ENCODE measurements around the gene CEND1.

Gene CEND1

DNA sequence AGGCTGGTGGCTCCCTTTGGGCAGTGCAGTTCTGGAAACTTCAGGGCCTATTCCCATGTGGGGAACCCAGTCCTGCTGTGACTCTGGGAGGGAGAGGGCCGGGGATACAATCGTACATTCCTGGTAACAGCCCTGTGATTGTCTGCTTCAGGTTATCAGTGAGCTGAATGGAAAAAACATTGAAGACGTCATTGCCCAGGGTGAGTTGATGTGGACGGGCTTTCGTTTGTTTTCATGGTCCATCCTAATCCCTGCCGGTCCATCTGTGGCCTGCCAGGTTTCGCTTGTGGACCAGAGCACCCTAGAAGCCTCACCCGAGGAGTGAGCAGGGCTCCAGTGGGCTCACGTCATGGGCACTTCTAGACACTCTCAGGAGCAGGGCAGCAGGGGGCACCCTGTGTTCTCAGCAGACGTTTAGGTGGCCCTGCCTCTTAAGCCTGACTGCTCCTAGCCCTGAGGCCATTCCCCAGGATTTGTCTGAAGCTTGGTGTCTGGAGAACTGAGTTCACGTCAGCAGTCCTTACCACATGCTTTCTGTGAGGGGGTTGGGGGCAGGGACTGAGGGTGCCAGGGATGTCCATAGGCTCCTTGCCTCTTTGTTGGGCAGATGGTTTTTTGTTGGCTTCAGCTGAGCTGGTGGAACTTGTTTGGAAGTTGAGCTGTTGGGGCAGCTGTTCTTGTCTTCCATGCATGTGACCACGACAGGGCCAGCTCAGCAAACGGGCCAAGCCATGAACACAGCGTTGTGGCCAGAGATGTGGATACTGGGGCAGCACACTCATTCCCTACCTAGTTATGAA is 21.8 kb upstream of the CEND1 start:
- peak; percentile 23 for DNase-seq

GRCh38 chr11:810040-810567 is 20.2 kb upstream of the CEND1 start:
- DNase-seq, result no peak

GRCh38 chr11:809287-810039 is 19.6 kb upstream of the CEND1 start, which contains the start of gene RPLP2:
RPLP2 (plus strand) TSS chr11:809967; CDS start chr11:810235, 268 bp downstream.
- peak; percentile 99 for DNase-seq

- peak; percentile 77 for DNase-seq
These were observed 18.8 kb upstream of the CEND1 start for GRCh38 chr11:808427-809286.

DNA sequence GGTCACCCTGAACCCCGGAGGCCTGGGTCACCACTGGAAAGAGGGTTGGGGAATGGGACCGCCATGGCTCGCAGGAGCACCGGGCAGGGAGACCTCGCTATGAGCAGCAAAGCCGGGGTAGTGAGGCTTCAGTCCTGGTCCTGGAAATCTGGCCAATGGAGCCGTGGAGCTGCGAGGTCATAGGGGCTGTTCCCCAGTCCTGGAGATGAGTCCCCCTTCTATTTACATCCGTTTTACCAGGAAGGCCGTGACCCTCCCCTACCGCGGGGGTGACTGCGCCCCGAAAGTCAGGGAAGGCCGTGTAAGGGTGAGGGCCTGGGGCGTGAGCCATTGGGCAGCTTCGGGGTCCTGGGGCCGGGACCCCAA is 14.7 kb upstream of the CEND1 start:
- DNase-seq, result peak; percentile 10

DNA sequence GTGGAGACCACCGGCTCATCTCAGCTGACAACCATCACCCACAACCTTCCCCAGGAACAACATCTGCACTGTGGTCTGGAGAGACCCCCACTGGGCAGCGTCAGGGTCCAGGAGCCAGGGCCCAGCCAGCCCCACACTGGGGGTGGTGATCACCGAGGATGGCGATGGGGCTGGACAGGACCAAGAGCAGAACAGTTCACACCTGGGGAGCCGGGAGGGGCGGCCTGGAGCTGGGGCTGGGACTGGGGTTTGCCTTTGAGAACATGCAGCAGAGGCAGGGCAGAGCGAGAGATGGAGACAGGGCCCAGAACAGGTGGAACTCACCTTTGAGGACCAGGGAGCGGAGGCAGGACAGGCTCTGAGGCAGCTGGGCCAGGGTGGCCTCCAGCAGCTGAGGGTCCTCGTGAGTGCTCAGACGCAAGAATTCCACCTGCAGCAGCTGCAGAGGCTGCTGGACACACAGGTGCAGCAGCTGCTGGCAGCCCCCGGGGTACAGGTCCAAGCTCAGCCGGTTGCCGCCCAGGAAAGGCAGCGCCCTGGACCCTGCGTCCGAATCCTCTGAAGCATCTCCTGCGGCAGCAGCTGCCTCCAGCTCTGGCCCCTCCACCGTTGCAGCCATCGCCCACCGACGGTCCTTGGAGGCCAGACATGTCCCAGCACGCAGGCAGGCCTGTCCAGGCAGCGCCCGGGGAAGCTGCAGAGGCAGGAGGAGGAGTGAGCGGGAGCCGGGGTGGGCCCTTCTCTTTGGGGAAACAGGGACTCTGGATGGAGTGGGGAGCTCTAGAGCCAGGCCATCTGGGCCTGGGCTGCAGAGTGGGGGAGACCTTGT is 14.1 kb upstream of the CEND1 start:
- DNase-seq, result no peak

GRCh38 chr11:803467-803742 is 13.5 kb upstream of the CEND1 start:
- no peak for DNase-seq

- no peak for DNase-seq
These were observed 13.0 kb upstream of the CEND1 start for GRCh38 chr11:802693-803466.

DNA sequence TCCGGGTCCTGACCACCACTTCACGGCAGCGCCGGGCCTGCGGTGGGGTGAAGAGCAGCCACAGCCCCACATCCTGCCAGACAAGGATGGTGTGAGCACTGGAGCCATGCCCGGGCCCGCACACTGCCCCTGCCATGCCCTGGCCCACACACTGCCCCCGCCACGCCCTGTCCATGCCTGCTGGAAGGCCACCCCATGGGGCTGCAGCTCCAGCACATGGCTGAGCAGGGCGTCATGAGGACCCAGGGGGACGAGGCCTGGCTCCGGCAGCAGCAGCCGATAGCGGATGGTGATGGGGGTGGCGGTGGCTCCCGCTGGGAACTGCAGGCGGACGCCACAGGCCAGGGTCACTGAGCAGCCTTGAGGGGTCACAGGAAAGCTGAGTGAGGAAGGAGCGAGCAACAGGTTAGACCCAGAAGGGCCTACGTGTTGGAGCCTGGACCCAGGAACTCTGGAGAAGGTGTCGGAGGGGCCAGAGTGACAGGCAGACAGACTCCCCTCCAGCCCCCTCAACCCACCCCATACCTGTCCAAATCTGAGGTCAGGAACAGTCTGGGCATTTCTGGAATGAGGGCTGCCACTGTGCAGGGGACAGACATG is 12.2 kb upstream of the CEND1 start:
- no peak for DNase-seq

DNA sequence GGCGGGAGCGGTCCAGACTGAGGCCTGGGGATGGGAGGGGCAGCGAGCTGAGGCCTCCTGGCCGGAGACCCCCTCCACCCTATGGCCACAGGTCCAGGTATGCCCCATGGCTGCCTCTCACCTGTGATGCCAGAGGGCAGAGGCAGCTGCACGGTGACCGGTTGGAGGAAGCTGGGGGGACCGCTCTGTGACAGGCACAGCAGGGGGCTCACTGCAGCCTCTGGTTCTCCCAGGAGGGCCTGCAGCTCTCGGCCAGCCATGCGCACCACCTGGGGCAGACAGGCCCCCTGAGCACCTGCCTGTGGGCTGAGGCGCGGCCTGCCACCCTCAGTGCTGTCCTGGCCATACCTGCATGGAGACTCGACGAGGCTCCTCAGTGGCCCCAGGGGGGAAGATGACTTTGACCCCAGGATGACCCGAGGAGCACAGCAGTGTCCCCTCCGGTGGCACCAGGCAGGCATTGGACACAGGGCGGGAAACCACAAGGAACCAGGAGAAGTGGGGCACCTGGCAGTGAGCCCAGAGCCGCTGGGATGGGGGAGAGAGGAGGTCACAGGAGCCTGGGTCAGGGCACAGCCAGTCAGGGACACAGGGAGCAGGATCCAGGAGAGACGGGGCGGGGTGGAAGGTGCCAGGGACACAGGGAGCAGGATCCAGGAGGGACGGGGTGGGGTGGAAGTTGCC is 11.3 kb upstream of the CEND1 start:
- DNase-seq, result no peak

DNA sequence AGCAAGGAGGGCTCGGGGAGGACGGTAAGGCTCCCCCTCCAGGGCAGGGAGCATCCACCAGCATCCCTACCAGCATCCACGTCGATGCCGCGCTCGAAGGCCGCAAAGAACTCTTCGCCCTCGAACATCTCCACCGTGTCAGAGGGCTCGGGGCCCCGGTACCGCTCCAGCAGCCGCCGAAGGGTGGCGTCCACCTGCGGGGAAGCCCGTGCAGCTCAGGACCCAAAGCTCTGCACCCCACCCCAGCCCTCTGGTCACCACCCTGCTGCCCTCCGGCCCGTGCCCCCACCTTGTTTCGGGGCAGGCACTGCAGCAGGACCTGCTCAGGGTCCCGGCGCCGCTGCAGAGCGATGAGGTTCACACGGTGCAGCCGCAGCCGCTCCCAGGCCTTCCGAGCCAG is 10.6 kb upstream of the CEND1 start:
- no peak for DNase-seq

DNA sequence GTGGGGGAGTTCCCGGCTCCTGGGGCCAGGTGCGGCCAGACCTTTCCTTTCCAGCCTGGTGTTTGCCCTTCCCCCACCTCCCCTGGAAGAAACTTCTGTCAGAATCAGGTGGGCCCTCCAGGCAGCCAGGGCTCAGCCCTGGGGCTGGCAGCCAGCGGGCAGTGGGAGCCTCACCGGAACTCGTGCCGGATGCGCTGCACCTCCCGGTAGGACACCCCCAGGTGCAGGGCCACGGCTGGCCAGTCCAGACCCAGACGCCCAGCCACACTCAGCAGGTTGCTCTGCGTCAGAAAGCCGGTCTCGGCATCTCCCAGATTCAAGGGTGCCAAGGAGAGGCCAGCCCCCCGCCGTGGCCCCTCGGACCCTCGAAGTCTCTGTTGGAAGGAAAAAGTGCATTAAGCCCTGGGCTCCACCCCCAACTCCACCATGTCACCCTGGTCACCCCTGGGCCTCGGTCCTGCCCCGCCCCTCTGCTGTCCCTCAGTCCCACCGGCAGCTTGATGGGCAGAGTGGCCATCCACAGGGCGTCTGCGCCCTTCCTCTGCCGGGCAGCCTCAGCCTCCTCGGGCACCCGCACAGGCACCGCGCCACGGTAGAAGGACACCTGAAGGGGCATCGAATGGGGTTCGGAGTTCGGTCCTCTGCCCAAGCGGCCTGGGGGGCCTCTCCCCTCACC is 9.9 kb upstream of the CEND1 start:
- no peak for DNase-seq

GRCh38 chr11:798093-798713 is 8.3 kb upstream of the CEND1 start, which contains the start of gene SLC25A22:
SLC25A22 (minus strand) TSS chr11:798281; CDS start chr11:795006, 3,275 bp downstream.
- DNase-seq, result peak; percentile 91

- DNase-seq, result peak; percentile 81
These were observed 7.6 kb upstream of the CEND1 start for GRCh38 chr11:797296-798092.

DNA sequence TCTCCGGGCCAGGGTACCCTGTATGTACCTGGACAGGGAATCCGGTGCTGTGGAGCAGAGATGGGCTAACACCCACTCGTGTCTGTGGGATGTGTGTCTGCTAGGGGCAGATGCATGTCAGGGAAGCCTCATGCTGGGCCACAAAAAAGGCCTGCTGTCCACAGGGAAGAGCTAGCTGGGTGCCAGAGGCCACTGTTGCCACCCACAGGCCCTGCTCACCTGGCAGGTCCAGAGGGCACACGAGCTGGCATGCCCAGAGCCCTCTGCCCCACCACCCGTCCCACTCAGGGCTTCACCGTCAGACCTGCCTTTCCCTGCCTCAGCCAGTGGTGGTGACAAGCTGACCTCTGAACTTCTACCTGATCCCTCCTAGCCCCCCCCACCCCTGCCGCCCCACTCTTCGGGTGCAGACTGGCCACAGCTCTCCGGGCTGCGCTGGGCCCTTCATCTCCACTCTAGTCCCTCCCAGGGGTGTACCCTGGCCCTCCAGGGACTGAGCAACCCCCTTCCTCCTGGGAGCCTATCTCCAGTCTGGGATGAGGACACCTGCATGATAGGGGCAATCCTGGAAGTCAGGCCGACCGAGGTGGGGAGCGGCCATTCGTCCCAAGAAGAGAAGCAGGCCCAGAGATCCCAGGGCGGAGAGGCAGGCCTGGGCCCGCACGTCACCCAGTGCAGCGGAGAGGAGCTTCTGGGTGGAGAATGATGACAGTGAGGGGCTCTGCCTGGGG is 6.8 kb upstream of the CEND1 start:
- no peak for DNase-seq

- DNase-seq, result peak; percentile 90
These were observed 6.0 kb upstream of the CEND1 start for GRCh38 chr11:795634-796564.

Data from activated CD4-positive, alpha-beta T cell treated with anti-CD3 and anti-CD28 coated beads, Interleukin-2, Interleukin-6, amounts not matched to agents 100 ng/mL and 50 ng/mL, durations not matched to agents 16 hours and 8 hours (primary cell).